Right lobe of liver (tissue), 6 donors: ENCODE measurements around the gene LRRN2. TPM values are rescaled to one million over a fixed set of nuclear protein-coding genes. Genes with fewer than 3 reads are reported as not detected.
A peak's percentile ranks its signal among the peaks of the same experiment; 100 is the strongest.

Experiments
- ATAC-seq, 4 donors: fragments of 200-7000 bp; cut with Tn5 transposase; one replicate each; pipeline ENCODE4 v1.9.1; 2020; ENCODE audit warnings: mild to moderate bottlenecking in 4 of 4, moderate library complexity in 4 of 4
- DNase-seq, 3 donors: peaks; one replicate each; pipeline ENCODE4 v3.0.0-alpha.2; 2020
- H3K27ac ChIP-seq, 3 donors: fragments of 200-600 bp; one replicate each; pipeline ENCODE4 v1.8.0; 2022
- H3K27me3 ChIP-seq, 2 donors: fragments of 200-600 bp; one replicate each; pipeline ENCODE4 v1.8.0; 2022
- H3K36me3 ChIP-seq, 4 donors: fragments of 200-600 bp; sonication (generic) in 1 of 4; one replicate each; pipeline versions ENCODE4 v1.5.1 to v1.8.0; 2017 to 2022; ENCODE audit warnings: control low read depth in 1 of 4
- H3K4me1 ChIP-seq, 4 donors: fragments of 200-600 bp; sonication (generic) in 1 of 4; one replicate each; pipeline versions ENCODE4 v1.5.1 to v1.8.0; 2017 to 2022; ENCODE audit warnings: control low read depth in 1 of 4
- H3K4me3 ChIP-seq, 3 donors: fragments of 200-600 bp; one replicate each; pipeline ENCODE4 v1.8.0; 2022
- H3K9me3 ChIP-seq, 4 donors: fragments of 200-600 bp; sonication (generic) in 1 of 4; one replicate each; pipeline versions ENCODE4 v1.5.1 to v1.8.0; 2017 to 2022; ENCODE audit warnings: control low read depth in 1 of 4
- CTCF ChIP-seq, 4 donors: fragments of 200-600 bp in 3 of 4; fragments of 450-650 bp in 1 of 4; IDR thresholded peaks; one replicate each; pipeline versions ENCODE4 v1.5.1 to v1.8.0; 2016 to 2022; ENCODE audit warnings: antibody characterized with exemption in 4 of 4, mild to moderate bottlenecking in 2 of 4
- POLR2A ChIP-seq: fragments of 450-650 bp; IDR thresholded peaks from one replicate; pipeline ENCODE4 v1.6.1; 2017; ENCODE audit warnings: antibody characterized with exemption, mild to moderate bottlenecking
- WGBS: methylation state at CpG from one replicate; pipeline ENCODE4 v1.1.6; 2018; ENCODE audit warnings: low coverage, low lambda C conversion rate; ENCODE audit not compliant: insufficient coverage; ENCODE audit errors: missing lambda C conversion rate; 5-methylcytosine and 5-hydroxymethylcytosine counted together
- intact Hi-C, 2 donors: fragments of 100-400 bp; cut with DNase I; formaldehyde crosslinking; loops; one replicate each; pipeline versions ENCODE4 v1.11.2 to v1.14.1; 2022
- total RNA-seq, 6 experiments: library from RNA; depleted of rRNA in 2 of 6; stranded (reverse); fragments of >200 nt in 2 of 6; fragmentation: NEBNext Ultra II Directional in 3 of 6; extraction: Animal tissue kit (Norgen Biotek cat#: 25700) in 3 of 6; gene quantifications; one replicate each; pipeline versions ENCODE4 v1.1.0 to v1.2.4, GENCODE V29; 2016 to 2023
- donor health status: DM: no; HTN: yes; CAD: no.
- donor health status: DM: no; HTN: no; CAD: no.
- donor health status: DM: no; HTN: no; CAD: no.
- donor health status: DM: no; HTN: yes; CAD: no.
- donor health status: DM: no; HTN: yes; CAD: no.

LRRN2 gene
- total RNA-seq, 6 experiments from 2014 or later = 0.07 to 0.78 (median 0.25) TPM

DNA sequence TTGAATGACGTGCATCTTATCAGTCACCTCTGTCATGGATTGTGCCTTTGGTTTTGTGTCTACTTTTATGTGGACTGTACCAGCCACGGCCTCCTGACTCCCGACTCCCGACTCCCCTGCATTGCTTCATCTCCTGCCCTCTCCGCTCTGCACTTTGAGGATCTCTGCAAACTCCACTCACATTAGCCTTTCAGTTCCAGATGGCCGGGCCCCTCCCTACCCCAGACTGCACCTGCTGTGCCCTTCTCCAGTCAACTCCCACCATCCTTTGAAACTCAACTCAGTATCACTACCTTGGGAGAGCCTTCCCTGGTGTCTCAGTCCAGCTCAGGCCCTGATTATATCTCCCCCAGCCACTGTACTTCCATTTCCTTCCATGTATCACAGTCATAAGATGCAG lies 97.9 kb downstream of the LRRN2 start:
- no peak overlapping the region for H3K4me3 ChIP-seq
- no peaks in the 10 kb centered on the region for H3K27me3 ChIP-seq
- intact Hi-C loops = no loop called here
- WGBS = 100% methylated on average over 1 of the region's 6 CpGs
- no peaks in the 10 kb centered on the region for H3K36me3 ChIP-seq
- H3K9me3 ChIP-seq = no peaks in the 10 kb centered on the region
- TF ChIP-seq CTCF (IDR thresholded peaks at IDR 0.05) (no peak), POLR2A (no peak)
- H3K27ac ChIP-seq = no peak overlapping the region
- no peak for DNase-seq
- no peaks in the 10 kb centered on the region for H3K4me1 ChIP-seq
- ATAC-seq = no peak

DNA sequence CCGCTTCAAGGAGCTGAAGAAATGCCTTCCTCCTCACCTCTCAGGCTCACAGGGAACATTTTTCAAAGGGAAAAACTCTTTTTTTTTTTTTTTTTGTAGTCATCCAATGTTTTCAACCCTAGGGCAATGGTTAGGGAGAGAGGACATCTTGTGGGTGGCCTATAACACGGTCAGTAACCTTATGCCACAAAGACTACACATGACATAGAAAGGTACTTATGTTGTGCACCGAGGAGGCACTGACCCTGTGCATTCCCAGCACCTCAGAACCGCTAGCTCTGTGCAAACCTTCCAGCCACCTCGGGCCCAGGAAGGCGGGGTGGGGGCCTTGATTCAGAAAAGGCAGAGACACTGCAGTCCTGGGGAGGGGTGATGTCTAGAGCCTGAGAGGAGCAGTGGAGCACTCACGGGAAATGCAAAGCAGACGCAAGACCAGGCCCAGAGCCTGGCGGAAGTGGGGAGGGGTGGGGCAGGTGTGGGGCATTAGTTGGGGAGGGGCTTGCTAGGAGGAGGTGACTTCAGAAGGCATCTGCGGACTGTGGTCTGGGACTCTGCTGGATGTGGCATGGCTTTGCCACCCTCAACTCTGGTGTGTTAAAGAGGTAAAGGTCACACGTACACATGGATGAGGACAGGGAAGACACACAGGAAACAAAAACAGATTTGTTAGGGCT lies 100.7 kb downstream of the LRRN2 start:
- DNase-seq = no peak
- no peak for TF ChIP-seq POLR2A
- TF ChIP-seq CTCF (IDR thresholded peaks at IDR 0.05) = no peak
- Histone ChIP-seq H3K27ac (no peak overlapping the region), H3K9me3 (no peaks in the 10 kb centered on the region), H3K4me3 (no peak overlapping the region), H3K36me3 (no peaks in the 10 kb centered on the region), H3K27me3 (no peaks in the 10 kb centered on the region), H3K4me1 (no peaks in the 10 kb centered on the region)
- ATAC-seq = peak in 1 of 4 donors; percentile 21
- WGBS = 68% methylated on average over 5 of the region's 11 CpGs
- intact Hi-C loops = no loop called here

DNA sequence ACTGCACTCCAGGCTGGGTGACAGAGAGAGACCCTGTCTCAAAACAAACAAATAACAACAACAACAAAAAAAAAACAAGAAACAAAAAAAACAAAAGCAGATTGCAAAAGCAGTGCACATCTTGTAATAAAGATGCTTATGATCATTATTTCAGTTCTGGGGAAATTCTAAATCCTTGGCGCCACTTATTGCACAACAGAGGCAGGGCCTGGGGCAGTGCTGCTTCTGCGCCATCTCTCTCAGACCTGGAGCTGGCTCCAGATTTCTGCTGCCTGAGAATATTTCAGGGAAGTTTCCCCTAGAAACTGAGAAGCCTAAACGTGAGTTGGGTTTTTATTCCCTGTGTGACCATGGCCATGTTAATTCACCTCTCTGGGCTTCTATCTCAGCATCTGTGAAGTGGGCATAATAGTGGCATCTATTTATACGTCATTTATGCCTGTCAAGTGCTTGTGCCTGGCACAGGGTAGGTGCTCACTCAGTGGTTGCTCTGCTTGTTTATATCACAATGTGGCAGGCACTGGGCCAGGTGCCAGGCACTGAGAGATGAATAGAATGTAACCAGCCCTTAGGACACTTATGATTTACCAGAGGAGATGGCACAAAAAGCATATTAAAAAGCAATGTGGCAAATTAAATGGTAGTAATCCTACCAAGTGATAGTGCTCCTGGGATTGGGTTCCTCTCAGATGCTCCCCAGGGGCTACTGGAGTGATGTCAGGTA lies 101.5 kb downstream of the LRRN2 start:
- no peak overlapping the region for H3K27ac ChIP-seq
- DNase-seq (no peak), ATAC-seq (no peak)
- H3K27me3 ChIP-seq = no peaks in the 10 kb centered on the region
- H3K4me3 ChIP-seq = no peak overlapping the region
- H3K4me1 ChIP-seq = no peaks in the 10 kb centered on the region
- no peaks in the 10 kb centered on the region for H3K9me3 ChIP-seq
- intact Hi-C loops = no loop called here
- no peak for TF ChIP-seq POLR2A
- H3K36me3 ChIP-seq = no peaks in the 10 kb centered on the region
- WGBS = 44% methylated on average over 2 of the region's 4 CpGs

- H3K36me3 ChIP-seq = no peaks in the 10 kb centered on the region
- DNase-seq = no peak
- no peak overlapping the region for H3K27ac ChIP-seq
- H3K27me3 ChIP-seq = no peaks in the 10 kb centered on the region
- 95% methylated on average over 3 of the region's 3 CpGs for WGBS
- intact Hi-C loops = no loop called here
- no peak for ATAC-seq
- no peaks in the 10 kb centered on the region for H3K4me1 ChIP-seq
- TF ChIP-seq POLR2A (no peak), CTCF (IDR thresholded peaks at IDR 0.05) (no peak)
- no peaks in the 10 kb centered on the region for H3K9me3 ChIP-seq
- no peak overlapping the region for H3K4me3 ChIP-seq
These were observed 103.8 kb downstream of the LRRN2 start for GRCh38 chr1:204581759-204582158.

DNA sequence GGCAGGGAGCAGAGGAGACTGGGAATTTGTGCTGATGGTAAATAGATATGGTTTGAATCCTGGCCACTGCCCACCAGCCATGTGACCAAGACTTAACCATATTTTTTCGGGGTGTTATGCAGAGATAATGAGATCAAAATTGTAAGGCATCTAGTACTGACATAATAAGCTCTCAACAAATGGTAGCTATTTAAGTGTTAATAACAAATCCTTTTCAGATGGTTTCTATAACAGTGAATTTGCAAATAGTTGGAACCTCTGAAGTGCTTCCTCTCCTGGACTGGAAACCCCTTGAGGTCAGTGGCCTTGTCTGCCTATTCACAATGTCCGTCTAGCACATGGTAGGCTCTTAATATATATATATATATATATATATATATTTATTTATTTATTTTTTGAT lies 104.7 kb downstream of the LRRN2 start:
- no peaks in the 10 kb centered on the region for H3K27me3 ChIP-seq
- intact Hi-C loops = no loop called here
- H3K36me3 ChIP-seq = no peaks in the 10 kb centered on the region
- H3K4me1 ChIP-seq = no peaks in the 10 kb centered on the region
- DNase-seq (no peak), ATAC-seq (no peak)
- no peak overlapping the region for H3K4me3 ChIP-seq
- H3K27ac ChIP-seq = no peak overlapping the region
- WGBS = 80% methylated on average over 2 of the region's 2 CpGs
- H3K9me3 ChIP-seq = no peaks in the 10 kb centered on the region
- no peak for TF ChIP-seq POLR2A
- TF ChIP-seq CTCF (IDR thresholded peaks at IDR 0.05) = no peak
